LNCAP (cell line): Measurements from ENCODE around the gene MAGI2.

Experiments used
- TF ChIP-seq, protein P1 (sequence below): fragments of 450-650 bp; IDR thresholded peaks from 2 replicates; pipeline ENCODE4 v1.5.1; 2017; ENCODE audit warnings: mild to moderate bottlenecking

MAGI2 gene

DNA sequence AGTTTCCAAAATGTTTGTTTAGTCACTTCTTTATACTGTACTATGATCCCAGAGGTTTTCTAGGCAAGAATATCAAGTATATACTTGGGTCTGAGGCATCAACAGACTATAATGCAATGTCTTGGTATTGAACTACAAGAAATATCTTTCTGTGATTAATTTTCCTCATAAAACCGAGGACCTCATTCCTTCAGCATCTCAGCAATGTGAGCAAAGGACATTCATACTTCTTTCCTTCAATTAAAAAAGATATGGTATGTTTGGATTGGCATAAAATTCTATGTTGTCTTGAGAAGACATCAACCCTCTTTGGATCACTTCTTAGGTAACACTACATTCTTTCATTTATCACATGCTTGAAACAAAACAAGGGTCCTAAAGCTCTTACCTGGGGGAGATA is 1130.3 kb downstream of the MAGI2 start:
- TF ChIP-seq, protein P1, sequence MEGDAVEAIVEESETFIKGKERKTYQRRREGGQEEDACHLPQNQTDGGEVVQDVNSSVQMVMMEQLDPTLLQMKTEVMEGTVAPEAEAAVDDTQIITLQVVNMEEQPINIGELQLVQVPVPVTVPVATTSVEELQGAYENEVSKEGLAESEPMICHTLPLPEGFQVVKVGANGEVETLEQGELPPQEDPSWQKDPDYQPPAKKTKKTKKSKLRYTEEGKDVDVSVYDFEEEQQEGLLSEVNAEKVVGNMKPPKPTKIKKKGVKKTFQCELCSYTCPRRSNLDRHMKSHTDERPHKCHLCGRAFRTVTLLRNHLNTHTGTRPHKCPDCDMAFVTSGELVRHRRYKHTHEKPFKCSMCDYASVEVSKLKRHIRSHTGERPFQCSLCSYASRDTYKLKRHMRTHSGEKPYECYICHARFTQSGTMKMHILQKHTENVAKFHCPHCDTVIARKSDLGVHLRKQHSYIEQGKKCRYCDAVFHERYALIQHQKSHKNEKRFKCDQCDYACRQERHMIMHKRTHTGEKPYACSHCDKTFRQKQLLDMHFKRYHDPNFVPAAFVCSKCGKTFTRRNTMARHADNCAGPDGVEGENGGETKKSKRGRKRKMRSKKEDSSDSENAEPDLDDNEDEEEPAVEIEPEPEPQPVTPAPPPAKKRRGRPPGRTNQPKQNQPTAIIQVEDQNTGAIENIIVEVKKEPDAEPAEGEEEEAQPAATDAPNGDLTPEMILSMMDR = no peak

DNA sequence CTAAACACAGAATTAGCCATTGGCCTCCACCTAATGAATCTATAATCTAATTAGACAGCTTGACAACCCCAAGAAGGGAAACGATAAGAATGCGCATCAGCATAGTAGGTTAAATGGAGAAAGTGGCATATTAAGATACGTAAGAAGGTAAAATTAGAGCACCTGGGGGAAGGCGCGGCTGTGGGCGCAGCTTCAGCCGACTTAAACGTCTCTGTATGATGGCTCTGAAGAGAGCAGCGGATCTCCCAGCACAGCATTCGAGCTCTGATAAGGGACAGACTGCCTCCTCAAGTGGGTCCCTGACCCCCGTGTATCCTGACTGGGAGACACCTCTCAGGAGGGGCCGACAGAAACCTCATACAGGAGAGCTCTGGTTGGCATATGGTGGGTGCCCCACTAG is 1136.1 kb downstream of the MAGI2 start:
- TF ChIP-seq, protein P1 = no peak

DNA sequence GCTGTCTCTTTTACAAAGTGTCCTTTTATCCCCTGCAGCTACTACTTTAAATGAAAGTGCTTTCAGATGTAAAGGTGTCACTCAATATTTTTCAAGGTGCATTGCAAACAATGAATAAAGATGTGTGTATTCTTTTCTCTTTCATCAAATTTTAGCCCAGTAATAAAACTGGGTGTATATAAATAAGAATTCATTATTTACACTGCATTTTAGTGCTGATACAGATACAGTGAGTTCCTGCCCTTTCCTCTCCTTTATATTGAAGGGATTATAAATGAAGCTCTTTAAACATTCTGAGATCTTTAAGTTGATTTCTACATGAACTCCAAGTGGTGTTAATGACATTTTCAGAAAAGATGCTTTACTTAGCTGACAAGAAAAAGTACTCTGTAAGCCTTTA is 1137.4 kb downstream of the MAGI2 start:
- TF ChIP-seq, protein P1 = no peak

DNA sequence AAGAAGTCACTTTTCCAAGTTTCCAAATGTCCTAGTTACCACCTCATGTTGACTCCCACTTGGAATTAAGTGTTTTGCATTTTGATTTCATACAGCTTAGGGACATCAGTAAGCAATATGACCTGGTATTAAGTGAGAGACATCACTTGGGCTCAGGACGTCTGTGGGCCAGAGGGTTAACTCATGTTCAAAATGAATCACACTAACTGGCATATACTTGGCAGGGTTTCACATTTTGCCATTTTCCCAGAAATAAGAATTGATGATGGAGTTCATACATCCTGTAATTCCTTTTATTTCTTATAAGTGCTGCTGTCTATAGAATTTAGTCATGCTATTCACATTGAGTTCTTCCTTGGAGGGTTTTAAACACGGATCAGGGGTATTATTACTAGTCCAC is 1138.3 kb downstream of the MAGI2 start:
- TF ChIP-seq, protein P1 = no peak

DNA sequence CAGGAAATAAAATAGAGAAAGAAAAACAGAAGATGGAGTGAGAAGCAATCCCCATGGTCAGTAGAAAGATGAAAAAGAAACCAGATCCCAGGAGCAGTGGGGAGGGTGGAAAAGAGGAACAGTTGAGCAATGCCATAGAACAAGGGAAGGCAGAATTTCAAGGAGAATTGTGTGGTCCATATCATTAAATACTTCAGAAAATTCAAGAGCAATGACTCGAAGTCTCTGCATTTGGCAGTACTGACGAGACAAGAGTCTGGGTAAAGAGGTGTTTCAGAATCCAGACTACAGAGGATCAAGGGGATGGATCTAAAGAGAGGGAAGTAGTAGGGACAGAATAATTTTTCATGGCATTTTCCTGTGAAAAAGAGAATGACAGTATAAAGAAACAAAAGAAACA is 1142.3 kb downstream of the MAGI2 start:
- TF ChIP-seq, protein P1 = no peak

DNA sequence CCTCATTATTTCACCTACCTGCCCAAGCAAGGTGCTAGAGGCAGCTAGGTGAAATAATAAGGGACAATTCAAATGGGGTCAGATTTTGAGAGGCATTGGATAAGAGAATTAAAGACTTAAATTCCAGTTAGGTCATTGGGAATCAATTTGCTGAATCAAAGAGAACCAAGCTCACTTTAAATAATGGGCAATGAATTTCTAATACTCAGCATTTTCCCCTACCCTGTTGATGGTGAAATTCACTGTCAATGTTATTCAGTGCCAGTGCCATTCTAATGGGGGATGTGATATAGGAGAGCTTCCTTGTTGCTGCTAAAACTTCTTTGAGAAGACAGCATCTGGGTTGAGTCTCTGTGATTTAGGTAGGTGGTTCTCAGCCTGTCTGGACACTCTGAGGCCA is 1145.6 kb downstream of the MAGI2 start:
- TF ChIP-seq, protein P1 = no peak

DNA sequence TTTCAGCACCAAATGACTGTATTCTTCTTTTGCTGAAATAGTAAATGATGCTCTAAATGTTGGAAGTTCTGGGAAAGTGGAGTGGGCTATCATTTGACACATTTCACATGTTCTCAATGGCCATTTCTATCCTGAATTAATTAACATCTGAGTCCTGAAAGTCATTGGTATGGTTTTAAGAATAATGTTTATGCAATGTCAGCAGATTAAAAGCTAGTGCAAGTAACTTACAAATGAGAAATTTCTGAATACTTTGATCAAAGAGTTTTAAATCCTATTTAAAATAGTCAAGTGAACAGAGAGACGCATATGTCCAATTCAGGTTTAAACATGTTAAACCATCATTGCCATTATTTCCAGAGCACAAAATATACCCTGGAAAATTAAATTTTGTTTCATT is 1146.8 kb downstream of the MAGI2 start:
- TF ChIP-seq, protein P1 = no peak

DNA sequence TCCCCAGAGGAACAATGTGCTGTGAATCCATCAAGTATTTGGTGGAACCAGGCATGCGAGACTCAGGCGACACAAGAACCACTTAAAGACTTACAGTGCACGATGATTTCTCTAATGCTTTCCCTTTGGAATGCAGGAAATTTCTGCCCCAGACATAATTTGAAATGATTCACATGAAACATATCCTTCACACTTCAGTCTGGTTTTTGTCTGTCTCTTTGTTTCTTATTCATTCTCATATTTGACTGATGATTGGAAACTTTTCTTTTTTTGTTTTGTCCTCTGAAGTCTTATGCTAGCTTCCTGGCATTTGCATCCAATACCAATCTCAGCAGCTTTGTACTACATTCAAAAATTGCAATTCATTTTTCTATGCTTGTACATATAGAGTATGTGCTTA is 1152.1 kb downstream of the MAGI2 start:
- TF ChIP-seq, protein P1 = no peak
